ENCODE measurements around the gene NRP1.

The NRP1 gene

GRCh38 chr10:33295851-33296250 lies 38.6 kb downstream of the NRP1 start:
- in situ Hi-C loops (cut with MboI; ENCODE audit: low sequenced_read_pairs), result no loop called here

DNA sequence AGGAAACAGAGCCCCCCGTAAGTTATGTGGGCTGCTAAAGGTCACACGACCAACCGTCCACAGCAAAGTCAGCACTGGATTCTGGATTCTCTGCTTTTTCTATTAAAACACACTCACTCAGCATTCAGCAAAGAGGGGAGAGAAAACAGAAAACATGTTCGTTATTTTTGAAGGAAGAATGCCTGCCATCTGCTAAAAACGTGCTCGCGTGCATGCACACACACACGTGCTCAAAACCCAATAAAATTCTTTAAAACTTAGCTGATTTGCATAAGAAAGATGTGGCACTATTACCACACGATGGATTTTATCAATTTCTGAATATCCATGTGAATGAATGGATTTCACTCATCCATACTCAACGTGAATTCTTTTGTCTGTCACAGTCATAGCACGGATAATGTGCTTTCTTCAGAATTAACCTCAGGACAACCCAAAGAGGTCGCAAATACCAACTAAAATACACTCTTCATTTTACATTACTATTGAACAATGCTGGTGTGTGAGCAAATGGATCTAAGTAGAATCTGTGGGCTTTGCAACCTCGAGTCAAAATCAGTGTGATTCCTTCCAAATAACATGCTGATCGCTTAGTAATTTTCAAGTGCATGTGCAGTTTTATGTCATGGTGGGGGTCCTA lies 40.8 kb downstream of the NRP1 start:
- in situ Hi-C loops (cut with MboI; ENCODE audit: low sequenced_read_pairs), result no loop called here

GRCh38 chr10:33293076-33293475 lies 41.4 kb downstream of the NRP1 start:
- in situ Hi-C loops (cut with MboI; ENCODE audit: low sequenced_read_pairs), result no loop called here

- in situ Hi-C loops (cut with MboI; ENCODE audit: low sequenced_read_pairs), result no loop called here
Observed at GRCh38 chr10:33291053-33291592, 43.3 kb downstream of the NRP1 start.

DNA sequence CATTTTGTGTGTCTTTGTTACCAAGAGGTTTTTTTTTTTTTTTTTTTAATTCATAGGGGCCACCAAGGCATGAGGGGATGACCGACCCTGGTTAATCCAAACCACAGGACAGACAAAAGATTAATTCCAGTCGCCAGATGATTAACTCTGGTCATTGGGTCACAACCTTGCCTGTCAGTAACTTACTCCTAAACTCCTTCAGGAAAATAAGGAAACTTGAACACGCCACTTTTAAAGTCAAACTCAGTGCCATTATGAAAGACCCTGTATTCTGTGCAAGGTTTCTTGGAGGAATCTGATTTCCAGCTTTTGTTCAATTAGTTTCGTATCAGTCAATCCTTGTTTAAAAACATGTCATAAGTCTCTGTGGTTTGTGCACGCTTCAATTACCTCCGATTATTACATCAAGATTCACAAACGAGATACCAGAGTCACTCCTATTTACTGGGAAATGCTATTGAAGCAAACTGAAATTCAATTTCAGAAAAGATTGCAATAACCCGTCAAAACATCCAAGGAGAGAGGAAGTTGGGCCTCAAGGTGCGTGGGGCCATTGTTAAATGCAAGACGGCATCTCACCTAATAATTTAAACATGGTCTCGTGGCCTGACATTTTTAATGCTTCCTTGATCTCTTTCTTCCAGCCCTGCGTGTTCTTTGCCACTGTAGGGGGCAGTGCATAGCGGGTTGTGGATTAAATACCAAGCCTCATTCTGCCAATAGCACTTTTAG lies 44.0 kb downstream of the NRP1 start:
- in situ Hi-C loops (cut with MboI; ENCODE audit: low sequenced_read_pairs), result no loop called here

DNA sequence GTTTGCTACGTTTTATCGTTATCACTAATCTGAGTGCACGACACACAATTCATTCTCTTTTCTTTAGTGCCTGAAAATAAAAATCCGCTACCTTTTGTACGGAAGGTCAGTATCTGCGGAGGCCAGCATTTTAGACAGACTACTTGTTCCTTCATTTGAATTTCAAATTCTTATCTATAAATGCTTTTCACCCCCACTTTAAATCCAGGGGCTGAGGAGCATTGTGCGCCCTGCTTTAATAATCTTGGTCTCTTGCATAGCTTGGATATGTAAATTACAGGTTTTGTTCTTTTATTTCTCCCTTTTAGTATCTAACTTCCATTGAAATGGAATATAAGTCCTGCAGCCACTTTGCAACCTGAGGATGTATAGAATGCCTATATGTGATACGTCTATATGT lies 44.7 kb downstream of the NRP1 start:
- in situ Hi-C loops (cut with MboI; ENCODE audit: low sequenced_read_pairs), result no loop called here

DNA sequence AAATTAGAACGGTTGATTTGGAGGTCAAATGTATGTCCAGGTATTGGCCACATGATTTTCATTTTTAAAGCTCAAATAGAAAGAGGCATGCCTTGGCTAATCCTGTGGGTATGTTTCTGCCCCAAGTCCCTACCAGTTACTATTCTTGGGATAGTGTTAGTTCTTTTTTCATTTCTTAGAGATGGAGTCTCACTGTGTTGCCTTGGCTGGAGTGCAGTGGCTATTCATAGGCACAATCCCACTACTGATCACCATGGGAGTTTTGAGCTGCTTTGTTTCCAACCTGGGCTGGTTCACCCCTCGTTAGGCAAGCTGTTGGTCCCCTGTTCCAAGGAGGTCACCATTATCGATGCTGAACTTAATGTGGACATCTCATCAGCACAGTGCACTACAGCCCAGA lies 46.3 kb downstream of the NRP1 start:
- in situ Hi-C loops (cut with MboI; ENCODE audit: low sequenced_read_pairs), result no loop called here

- in situ Hi-C loops (cut with MboI; ENCODE audit: low sequenced_read_pairs), result no loop called here
Observed at GRCh38 chr10:33287112-33287511, 47.4 kb downstream of the NRP1 start.

DNA sequence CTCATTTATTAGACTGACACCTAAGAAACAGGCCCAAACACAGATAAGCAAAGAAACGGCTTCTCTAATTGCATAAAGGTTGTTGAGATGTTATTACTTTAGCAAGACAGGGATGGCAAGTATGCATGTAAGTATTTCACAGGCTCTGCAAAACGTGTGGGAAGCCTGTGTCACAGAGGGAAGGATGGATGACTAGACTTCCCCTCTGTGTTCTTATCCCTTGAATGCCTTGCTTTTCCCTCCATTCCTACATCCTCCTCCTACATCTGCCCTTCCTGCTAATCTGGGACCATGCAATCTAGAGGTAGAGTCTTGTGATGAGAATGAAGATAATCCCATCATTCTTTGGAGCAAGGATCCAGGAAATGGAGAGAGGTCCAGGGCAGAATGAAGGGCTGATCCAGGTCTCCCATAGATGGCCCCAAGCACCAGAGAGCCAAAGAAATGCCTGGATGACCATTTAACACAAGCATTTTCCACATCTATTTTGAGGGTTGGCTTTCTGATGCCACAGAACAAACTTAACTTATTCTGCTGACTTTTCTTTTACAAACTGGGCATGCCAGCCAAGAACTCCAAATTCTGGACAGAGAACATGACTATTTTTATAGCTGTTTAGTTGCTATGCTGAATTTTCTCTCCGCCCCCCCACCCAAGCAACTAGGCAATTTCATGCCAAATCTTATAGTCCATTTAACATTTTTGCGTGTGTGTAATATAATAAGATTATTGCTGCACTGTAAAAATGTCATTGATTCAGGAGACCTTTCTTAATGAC lies 48.1 kb downstream of the NRP1 start:
- in situ Hi-C loops (cut with MboI; ENCODE audit: low sequenced_read_pairs), result no loop called here

GRCh38 chr10:33284945-33285344 lies 49.5 kb downstream of the NRP1 start:
- in situ Hi-C loops (cut with MboI; ENCODE audit: low sequenced_read_pairs), result no loop called here

- in situ Hi-C loops (cut with MboI; ENCODE audit: low sequenced_read_pairs), result no loop called here
Observed at GRCh38 chr10:33279811-33280602, 54.5 kb downstream of the NRP1 start.

DNA sequence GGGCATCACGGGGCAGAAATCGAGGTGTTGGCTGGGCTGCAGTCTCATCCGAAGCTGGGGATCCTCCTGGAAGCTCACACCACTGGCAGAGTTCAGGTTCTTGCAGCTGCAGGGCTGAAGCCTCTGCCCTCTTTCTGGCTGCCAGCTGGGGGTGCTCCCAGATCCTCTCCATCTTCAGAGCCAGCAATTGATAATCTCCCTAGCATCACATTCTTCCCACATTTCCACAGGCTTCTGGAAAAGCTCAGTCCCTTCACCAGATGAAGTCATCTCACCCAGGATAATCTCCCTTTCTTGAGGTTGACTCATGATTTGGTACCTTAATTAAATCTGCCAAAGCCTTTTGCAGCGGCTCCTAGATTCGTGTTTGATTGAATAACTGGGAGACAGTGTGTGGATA lies 55.2 kb downstream of the NRP1 start:
- in situ Hi-C loops (cut with MboI; ENCODE audit: low sequenced_read_pairs), result no loop called here

GRCh38 chr10:33278198-33278597 lies 56.3 kb downstream of the NRP1 start:
- in situ Hi-C loops (cut with MboI; ENCODE audit: low sequenced_read_pairs), result no loop called here

GRCh38 chr10:33277135-33277536 lies 57.3 kb downstream of the NRP1 start:
- in situ Hi-C loops (cut with MboI; ENCODE audit: low sequenced_read_pairs), result no loop called here

GRCh38 chr10:33276282-33276923 lies 58.1 kb downstream of the NRP1 start:
- in situ Hi-C loops (cut with MboI; ENCODE audit: low sequenced_read_pairs), result no loop called here

DNA sequence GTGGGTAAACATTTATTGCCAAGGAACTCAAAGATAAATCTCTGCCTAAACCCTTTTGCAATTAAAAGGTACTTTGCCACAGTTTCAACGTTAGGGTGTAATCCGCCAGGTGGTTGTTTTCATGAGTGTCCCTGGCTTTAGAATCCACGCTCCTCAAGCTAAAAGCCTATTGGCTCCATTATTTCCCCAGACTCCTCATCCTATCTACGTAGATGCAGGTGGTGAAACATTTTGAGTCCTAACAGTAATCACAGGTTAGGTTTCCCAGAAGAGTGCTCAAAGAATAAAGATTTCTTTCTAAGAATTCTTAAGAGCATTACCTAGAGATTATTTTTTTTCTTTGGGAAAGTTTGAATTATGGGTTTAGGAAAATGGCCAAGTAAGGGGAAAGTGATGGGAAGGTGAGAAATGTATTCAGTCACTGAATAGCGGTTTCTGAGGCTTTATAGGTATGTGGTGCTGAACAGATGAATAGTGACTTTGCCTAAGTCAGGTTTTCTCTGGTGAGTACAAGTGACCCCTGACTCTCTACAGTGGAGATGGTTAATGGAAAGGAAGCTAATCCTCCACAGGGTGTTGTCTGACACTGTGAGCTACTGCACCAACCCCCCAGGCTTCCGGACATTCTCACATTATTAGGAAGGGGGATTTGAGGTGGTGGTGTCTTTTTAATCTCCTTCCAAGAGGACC lies 60.2 kb downstream of the NRP1 start:
- in situ Hi-C loops (cut with MboI; ENCODE audit: low sequenced_read_pairs), result no loop called here

GRCh38 chr10:33273295-33274002 lies 61.0 kb downstream of the NRP1 start:
- in situ Hi-C loops (cut with MboI; ENCODE audit: low sequenced_read_pairs), result no loop called here

DNA sequence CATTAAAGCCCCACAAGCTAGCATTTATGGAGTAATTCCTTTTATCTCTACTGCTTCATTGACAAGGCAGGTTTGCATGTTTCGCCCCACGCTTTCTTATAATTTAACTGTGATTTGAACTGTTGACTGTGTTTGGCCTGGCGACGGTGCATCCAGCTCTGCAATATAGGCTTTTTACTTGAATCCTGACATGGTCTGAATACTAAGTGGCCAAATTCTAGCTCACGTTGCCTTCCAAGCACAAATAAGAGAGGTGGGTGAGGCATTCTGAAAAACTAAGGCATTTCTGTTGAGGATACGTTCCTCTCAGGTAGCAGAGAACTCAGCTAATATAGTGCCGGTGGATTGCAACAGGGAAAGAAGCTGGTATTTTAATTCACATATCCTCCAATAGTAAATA lies 61.8 kb downstream of the NRP1 start:
- in situ Hi-C loops (cut with MboI; ENCODE audit: low sequenced_read_pairs), result no loop called here

DNA sequence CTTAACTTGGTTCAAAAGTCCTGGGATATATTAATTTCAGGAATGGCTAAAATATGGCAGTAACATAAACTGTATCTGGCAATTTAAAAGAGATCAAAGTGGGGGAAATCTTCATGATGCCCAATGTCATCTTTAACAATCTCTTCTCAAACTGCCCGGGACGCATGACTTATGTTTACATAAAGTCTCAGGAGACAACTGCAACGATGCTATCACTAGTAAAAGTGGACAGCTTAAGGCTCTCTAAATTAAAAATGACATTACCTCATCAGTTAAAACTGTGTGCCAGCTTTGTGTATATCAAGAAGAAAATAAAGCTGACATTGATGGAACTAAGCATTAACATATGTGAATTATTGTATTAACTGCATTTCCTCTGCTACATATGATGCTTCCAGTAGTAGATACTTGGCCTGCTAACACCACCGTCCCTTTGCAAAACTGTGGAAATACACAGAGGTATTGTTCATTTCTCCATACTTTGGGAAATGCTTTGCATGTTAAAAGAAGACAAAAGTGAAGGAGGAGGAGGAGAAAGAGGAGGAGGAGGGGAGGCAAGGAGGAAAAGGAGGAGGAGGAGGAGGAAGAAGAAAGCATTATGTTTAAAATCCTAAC lies 62.4 kb downstream of the NRP1 start:
- in situ Hi-C loops (cut with MboI; ENCODE audit: low sequenced_read_pairs), result no loop called here

Data from HL-60/S4 treated with retinoic acid at 250 ng/mL for 4 days and 3 days (cell line).